Neutrophil (primary cell): Measurements from ENCODE around the gene DPEP2.
A peak's percentile ranks its signal among the peaks of the same experiment; 100 is the strongest.
"Not testable (repeated sequence)": the region's sequence is repeated elsewhere in the genome, so short reads cannot be mapped to it uniquely, and the experiment has no call there.

Experiments used
- H3K27ac ChIP-seq: fragments of 200-600 bp; sonication (generic); 2 replicates; pipeline ENCODE4 v1.5.1; 2016; ENCODE audit warnings: mild to moderate bottlenecking, moderate library complexity
- H3K27me3 ChIP-seq: fragments of 200-600 bp; sonication (generic); 2 replicates; pipeline ENCODE4 v1.6.0; 2016; ENCODE audit warnings: mild to moderate bottlenecking
- H3K36me3 ChIP-seq: fragments of 200-600 bp; sonication (generic); 2 replicates; pipeline ENCODE4 v1.5.1; 2017
- H3K4me1 ChIP-seq, 2 experiments: fragments of 200-600 bp in 1 of 2; sonication (generic) in 1 of 2; 1 replicate in 1 of 2; 2 replicates in 1 of 2; pipeline versions ENCODE4 v1.5.1 to v1.6.1; 2013 to 2016; ENCODE audit warnings: low read depth in 1 of 2, low read length in 1 of 2, mild to moderate bottlenecking in 1 of 2, moderate library complexity in 1 of 2; ENCODE audit not compliant: control insufficient read depth in 1 of 2, insufficient read depth in 1 of 2
- H3K4me3 ChIP-seq, 2 experiments: fragments of 200-600 bp in 1 of 2; sonication (generic) in 1 of 2; 1 replicate in 1 of 2; 2 replicates in 1 of 2; pipeline ENCODE4 v1.5.1; 2013 to 2016; ENCODE audit warnings: low read depth in 1 of 2, low read length in 1 of 2, mild to moderate bottlenecking in 1 of 2, moderate library complexity in 1 of 2
- H3K9me3 ChIP-seq: fragments of 200-600 bp; sonication (generic); 2 replicates; pipeline ENCODE4 v1.5.1; 2016
- CTCF ChIP-seq: fragments of 200-600 bp; sonication (generic); IDR thresholded peaks from 2 replicates; pipeline ENCODE4 v1.5.1; 2016; ENCODE audit warnings: antibody characterized with exemption

DPEP2 gene, protein sequence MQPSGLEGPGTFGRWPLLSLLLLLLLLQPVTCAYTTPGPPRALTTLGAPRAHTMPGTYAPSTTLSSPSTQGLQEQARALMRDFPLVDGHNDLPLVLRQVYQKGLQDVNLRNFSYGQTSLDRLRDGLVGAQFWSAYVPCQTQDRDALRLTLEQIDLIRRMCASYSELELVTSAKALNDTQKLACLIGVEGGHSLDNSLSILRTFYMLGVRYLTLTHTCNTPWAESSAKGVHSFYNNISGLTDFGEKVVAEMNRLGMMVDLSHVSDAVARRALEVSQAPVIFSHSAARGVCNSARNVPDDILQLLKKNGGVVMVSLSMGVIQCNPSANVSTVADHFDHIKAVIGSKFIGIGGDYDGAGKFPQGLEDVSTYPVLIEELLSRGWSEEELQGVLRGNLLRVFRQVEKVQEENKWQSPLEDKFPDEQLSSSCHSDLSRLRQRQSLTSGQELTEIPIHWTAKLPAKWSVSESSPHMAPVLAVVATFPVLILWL

DNA sequence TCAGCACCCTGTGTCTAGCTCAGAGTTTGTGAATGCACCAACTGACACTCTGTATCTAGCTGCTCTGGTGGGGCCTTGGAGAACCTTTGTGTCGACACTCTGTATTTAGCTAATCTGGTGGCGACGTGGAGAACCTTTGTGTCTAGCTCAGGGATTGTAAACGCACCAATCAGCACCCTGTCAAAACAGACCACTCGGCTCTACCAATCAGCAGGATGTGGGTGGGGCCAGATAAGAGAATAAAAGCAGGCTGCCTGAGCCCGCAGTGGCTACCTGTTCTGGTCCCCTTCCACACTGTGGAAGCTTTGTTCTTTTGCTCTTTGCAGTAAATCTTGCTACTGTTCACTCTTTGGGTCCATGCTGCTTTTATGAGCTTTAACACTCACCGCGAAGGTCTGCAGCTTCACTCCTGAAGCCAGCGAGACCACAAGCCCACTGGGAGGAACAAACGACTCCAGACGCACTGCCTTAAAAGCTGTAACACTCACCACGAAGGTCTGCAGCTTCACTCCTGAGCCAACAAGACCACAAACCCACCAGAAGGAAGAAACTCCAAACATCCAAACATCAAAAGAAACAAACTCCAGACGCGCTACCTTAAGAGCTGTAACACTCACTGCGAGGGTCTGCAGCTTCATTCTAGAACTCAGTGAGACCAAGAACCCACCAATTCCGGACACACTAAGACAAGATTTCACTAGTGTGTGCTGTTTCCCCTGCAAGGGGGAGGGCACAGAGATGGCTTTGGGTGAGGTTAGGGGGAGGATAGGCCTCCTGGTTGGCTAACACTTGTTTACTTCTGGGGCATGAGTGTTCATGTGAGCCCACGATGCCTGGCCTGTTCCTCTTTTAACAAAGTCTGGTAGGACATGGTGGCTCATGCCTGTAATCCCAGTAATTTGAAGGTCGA, at the start of gene DPEP2:
TSS of gene DPEP2 (minus strand) at position 706 of the 910 bp plus-strand sequence. CDS start 6,272 bp downstream, outside the sequence.
- H3K36me3 ChIP-seq = peaks cover 25% of the 10 kb centered on the region
- H3K4me1 ChIP-seq = peaks cover 86 to 87% of the 10 kb centered on the region in 2 experiments
- peak; percentile 26 for TF ChIP-seq CTCF
- peak within 1 kb of the TSS; percentile 100 for H3K27ac ChIP-seq
- H3K9me3 ChIP-seq, H3K27me3 ChIP-seq: not testable (repeated sequence)
- peak within 1 kb of the TSS; percentile 74 to 84 for H3K4me3 ChIP-seq

GRCh38 chr16:68047987-68048386, 48.7 kb upstream of the DPEP2 start:
- H3K27me3 ChIP-seq = no peaks in the 10 kb centered on the region
- peaks cover 15% of the 10 kb centered on the region for H3K36me3 ChIP-seq
- H3K9me3 ChIP-seq = no peaks in the 10 kb centered on the region
- peaks cover 28% of the 10 kb centered on the region in 2 experiments for H3K4me1 ChIP-seq
- no peak overlapping the region for H3K27ac ChIP-seq
- no peak for TF ChIP-seq CTCF
- no peak overlapping the region for H3K4me3 ChIP-seq

GRCh38 chr16:68046106-68046505, 46.8 kb upstream of the DPEP2 start:
- TF ChIP-seq CTCF = no peak
- H3K4me3 ChIP-seq = no peak overlapping the region

DNA sequence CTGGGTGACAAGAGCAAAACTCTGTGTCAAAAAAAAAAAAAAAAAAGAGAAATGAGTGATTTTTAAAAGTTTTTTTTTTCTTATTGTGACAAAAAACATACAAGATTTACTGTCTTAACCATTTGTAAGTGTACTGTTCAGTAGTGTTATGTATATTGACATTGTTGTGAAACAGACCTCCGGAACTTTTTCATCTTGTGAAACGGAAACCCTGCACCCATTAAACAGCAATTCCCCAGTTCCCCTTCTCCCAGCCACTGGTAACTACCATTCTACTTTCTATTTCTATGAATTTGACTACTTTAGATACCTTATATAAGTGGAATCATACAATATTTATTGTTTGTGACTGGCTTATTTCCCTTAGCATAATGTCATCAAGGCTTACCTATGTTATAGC, 42.5 kb upstream of the DPEP2 start:
- H3K27ac ChIP-seq = peak overlapping the region; percentile 92
- H3K36me3 ChIP-seq = no peaks in the 10 kb centered on the region
- H3K4me1 ChIP-seq = peaks cover 78 to 79% of the 10 kb centered on the region in 2 experiments
- TF ChIP-seq CTCF = peak; percentile 9
- peak overlapping the region; percentile 41 to 55 for H3K4me3 ChIP-seq
- no peaks in the 10 kb centered on the region for H3K9me3 ChIP-seq
- H3K27me3 ChIP-seq = no peaks in the 10 kb centered on the region

More at GRCh38 chr16:68046106-68046505, 46.8 kb upstream of the DPEP2 start:
- H3K4me1 ChIP-seq = peaks cover 35 to 36% of the 10 kb centered on the region in 2 experiments
- no peak overlapping the region for H3K27ac ChIP-seq
- no peaks in the 10 kb centered on the region for H3K9me3 ChIP-seq
- H3K36me3 ChIP-seq = peaks cover 15% of the 10 kb centered on the region
- H3K27me3 ChIP-seq = no peaks in the 10 kb centered on the region

DNA sequence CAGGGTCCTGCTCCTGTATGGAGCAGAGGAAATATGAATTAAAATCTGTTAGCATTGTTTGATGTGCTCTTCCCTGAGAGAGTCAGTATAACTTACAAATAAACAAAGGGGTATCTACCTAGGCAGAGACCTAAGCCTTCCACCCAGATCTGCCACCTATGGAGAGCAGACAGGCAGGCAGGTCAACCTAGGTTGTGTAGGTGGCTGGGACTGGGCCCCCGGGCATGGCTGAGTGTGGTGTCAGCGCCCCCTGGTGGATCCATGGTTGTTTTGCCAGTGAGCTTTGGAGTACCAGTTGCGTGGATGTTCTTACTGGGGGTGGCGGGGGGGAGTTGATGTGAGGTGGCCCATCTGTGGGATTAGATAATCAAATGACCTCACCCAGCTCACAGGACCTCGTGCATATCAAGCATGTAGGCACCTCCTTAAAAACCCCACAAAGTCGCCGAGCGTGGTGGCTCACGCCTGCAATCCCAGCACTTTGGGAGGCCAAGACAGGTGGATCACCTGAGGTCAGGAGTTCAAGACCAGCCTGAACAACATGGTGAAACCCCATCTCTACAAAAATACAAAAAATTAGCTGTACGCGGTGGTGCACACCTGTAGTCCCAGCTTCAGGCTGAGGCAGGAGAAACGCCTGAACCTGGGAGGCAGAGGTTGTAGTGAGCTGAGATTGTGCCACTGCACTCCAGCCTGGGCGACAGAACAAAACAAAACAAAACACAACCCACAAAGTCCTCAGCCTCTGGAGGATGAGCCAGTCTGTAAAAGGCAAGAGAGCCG, 41.4 kb upstream of the DPEP2 start:
- Histone ChIP-seq H3K36me3 (no peaks in the 10 kb centered on the region), H3K4me1 (peaks cover 87 to 90% of the 10 kb centered on the region in 2 experiments), H3K27me3 (no peaks in the 10 kb centered on the region), H3K27ac (peak overlapping the region; percentile 92), H3K9me3 (no peaks in the 10 kb centered on the region), H3K4me3 (peak overlapping the region; percentile 41 to 55)
- peak; percentile 95 for TF ChIP-seq CTCF
